Iris pigment epithelial cell (primary cell): ENCODE results near the gene AIF1L.
"Not testable (repeated sequence)": the region's sequence is repeated elsewhere in the genome, so short reads cannot be mapped to it uniquely, and the experiment has no call there.

Experiments used
- DNase-seq: peaks from one replicate; pipeline ENCODE4 v3.0.0-alpha.2; 2011; ENCODE audit warnings: low read depth

Gene AIF1L

DNA sequence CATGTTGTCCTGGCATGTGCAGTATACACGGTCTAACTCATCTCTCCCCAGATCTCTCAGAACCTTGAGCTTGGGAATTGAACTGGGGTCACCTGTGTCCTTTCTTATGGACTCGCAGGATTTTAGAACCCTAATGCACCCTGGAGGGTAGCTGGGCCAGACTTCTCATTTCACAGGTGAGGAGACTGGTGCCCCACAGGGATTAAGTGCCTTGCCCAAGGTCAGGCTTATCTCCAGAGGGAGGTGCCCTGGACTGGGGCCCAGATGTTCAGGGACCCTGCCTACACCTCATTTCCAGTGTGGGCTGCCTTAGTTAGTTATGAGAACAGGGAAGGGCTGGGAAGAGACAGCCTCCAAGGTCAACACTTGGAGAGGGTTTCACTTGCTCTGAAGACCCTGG lies 25.0 kb downstream of the AIF1L start:
- DNase-seq, result no peak

DNA sequence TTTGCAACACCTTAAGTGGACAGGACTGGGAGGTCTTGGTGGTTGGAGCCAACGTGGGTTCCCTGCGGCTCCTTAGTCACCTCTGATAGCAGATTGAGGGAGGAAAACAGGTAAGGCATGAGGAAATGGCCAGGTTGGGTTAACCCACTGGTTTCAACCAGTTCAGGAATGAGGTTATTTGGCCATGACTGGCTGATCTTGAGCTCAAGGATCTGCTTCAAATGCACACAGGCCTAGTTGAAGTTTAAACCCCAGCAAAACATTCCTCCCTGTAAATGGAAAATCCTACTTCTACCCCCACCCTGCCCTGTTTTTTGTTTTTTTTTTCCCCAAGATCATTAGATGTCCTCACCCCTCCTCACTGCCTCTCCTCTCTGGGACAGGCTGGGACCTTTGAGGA lies 25.8 kb downstream of the AIF1L start:
- DNase-seq, result no peak

DNA sequence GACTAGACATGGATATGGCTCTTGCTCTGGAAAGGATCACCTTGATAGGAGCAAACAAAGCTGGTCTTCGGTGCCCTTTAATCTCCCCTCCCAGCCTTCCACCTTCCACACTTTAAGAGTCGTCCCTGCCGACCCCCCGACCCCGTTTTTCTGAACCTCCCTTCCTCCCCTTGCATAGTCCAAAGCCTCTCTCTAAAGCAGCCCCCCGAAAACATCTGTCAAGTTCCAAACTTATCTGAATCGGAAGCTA lies 28.6 kb downstream of the AIF1L start:
- DNase-seq, result no peak

DNA sequence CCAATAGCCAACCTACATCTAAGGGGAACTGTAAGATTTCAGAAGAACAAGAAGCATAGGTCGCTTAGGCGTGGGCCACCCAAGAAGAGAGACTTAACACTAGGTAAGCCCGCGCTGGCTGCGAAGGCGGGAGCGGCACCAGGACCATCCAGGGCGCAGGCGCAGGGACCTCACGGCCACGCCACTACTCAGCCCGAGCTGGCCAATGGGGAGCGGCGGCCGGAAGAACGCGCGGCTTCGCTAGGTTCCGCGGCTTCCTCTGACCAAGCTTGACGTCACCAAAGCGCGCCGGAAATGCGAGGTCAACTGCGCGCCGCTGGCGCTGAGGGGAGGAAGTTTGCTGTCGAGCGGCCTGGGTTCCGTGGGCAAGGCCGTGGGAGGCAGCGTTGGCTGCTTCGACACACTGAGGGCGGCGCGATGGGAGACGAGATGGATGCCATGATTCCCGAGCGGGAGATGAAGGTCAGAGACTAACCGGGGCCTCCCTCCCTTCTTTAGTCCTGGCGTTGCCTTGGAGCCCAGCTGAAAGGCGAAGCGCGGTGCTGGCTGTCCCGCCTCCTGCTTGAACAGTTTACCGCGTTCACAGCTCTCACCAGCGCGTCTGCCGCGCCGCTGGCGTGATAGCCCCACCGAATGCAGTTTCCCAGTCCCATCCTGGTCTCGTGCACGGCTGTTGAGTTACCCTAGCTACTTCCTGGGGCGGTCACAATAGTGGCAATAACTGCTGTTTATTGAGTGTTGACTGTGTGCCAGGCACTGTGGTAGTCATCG lies 29.1 kb downstream of the AIF1L start, which contains the start of gene NUP214:
TSS of gene NUP214 (plus strand) at position 299 of the 771 bp plus-strand sequence. CDS start at position 418, 119 bp downstream.
- peak; percentile 98 for DNase-seq

DNA sequence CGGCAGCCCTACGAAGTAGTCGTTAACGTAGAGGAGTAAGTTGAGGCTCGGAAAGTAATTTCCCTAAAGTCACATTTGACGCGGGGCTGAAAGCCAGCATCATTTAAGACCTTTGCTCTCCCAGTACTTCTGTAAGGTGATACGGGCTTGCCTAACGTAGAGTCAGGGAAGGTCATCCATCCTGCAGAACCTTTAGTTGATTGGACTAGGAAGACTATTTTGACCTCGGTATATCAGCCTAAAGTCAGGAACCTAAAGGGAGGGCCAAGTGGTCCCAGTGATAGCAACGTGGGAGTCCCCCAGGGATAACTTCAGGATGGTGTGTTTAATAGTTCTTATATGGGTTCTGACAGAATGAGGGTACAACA lies 29.7 kb downstream of the AIF1L start:
- no peak for DNase-seq

DNA sequence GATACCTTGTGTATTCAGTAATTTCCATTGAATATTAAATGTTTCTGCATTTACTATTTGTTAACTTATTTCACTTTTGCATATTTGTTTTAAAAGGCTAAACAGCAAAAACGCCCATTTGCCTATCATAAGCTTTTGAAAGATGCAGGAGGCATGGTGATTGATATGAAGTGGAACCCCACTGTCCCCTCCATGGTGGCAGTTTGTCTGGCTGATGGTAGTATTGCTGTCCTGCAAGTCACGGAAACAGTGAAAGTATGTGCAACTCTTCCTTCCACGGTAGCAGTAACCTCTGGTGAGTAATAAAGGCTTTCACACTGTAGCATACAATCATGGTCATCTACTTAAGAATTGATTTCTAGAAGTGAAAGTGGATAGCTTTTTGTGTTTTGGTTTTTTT lies 32.9 kb downstream of the AIF1L start:
- no peak for DNase-seq

DNA sequence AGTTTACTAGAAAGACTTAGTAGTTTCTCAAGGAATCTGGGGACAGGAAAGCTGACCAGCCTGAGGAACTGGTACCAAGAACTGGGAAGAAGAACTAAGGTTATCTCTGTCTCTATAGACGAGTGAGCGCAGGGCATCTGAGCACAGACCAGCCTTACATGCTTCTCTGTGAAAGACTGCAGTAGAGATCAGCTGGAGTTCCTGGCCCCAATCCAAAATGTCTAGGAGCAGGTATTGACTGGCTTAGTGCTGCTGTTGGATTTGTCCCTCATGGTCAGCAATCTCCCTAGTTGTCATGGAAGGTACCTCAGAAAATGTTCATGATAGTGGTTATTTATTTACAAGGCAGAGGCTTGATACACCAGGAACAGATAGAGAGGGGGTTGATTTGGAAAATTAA lies 42.3 kb downstream of the AIF1L start:
- no peak for DNase-seq

DNA sequence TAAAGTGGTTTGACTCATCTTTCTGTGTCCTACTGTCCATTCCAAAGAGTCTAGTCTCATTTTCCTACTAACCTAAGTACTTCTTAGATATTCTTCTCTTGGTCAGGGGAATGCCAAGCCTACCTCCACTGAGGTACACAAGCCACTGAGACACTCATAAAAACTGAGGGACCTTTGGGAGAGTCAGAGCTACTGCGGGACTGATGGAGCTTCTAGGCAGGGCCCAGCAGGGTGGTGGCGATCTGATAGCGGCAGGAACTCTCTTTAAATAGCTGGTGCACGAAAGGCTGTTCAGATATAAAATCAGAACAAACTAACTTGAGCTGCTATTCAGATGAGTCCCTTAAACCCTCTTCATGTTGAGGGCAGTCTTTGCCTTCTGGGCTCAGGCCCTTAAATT lies 43.8 kb downstream of the AIF1L start:
- DNase-seq, result no peak

DNA sequence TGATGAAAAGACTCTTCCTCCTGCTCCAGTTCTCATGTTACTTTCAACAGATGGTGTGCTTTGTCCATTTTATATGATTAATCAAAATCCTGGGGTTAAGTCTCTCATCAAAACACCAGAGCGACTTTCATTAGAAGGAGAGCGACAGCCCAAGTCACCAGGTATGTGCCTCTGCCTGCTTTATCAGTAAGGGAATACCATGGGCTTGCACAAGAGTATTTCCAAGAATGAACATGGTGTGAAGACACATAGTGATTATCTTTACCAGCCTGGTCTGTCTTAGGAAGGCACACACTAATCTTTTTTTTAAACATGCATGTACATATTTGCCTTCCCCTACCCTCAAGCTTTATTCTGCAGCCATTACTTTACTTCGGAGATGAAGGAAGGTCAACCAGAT lies 44.2 kb downstream of the AIF1L start:
- DNase-seq, result no peak

DNA sequence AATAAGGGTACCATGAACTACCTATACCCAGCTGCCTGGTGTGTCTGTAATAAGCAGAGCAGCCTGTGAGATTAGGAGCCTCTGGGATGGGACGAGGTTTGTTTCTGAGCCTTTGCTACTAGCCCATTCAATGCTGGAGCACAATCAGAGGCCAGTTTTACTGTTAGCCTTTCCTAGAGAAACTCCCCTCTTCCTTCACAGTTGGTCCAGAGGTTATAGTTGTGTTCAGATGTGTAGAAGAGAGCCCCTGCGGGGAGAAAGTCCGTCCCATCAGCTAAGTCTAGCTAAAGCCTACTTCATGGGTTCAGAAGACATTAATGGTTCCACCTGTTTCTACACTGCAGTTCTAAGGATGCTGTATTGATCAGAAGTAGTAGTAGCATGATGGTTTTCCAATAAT lies 45.8 kb downstream of the AIF1L start:
- DNase-seq, result no peak

DNA sequence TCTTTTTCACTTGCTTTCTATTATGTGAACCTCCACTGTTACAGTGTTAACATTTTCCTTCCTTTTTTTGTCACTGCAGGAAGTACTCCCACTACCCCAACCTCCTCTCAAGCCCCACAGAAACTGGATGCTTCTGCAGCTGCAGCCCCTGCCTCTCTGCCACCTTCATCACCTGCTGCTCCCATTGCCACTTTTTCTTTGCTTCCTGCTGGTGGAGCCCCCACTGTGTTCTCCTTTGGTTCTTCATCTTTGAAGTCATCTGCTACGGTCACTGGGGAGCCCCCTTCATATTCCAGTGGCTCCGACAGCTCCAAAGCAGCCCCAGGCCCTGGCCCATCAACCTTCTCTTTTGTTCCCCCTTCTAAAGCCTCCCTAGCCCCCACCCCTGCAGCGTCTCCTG lies 47.9 kb downstream of the AIF1L start:
- DNase-seq, result no peak

DNA sequence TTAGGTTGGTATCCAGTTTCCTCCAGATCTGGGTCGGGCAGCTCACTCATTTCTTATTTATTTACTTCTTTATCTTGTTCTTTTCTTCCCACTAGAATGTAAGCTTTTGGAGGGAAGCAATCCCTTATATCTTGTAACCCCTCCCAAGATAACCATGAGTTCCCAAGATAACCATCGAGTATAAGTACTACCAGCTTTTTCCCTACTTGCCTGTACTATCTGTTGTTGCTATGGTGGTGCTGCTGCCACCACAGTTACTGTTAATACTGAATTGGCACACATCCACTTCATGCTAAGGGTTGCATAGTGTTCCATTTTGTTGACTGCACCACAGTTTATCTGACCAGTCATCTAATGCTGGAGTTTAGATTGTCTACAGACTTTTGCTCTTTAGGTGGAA lies 48.9 kb downstream of the AIF1L start:
- DNase-seq, result no peak

DNA sequence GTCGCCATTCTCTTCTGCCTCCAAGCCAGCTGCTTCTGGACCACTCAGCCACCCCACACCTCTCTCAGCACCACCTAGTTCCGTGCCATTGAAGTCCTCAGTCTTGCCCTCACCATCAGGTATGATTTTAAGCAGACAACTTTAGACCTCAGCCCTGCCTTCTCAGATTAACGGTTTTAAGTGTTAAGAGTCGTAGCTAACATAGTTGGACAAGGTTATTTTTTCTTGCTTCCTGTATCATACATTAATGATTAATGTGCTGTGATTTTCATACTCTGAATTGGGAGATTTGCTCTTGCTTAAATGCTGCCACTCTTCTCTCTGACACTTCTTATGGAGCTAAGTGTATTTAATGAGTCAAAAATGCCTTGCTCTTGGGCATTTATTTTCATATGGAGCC lies 49.9 kb downstream of the AIF1L start:
- no peak for DNase-seq

DNA sequence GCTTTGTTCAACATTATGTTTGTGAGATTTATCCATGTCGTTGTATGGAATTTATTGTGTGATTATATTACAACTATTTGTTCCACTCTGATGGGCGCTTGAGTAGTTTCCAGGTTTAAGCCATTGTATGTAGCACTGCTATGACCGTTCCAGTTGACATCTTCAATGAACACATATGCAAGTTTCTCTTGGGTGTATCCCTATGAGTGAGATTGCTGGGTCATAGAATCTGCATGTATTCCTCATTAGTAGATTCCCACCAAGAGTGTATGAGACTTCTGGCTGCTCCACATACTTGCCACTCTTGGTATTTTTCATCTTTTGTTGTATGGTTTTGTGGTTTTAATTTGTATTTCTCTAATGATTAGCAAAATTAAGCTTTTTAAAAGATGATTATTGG lies 51.9 kb downstream of the AIF1L start:
- no peak for DNase-seq

DNA sequence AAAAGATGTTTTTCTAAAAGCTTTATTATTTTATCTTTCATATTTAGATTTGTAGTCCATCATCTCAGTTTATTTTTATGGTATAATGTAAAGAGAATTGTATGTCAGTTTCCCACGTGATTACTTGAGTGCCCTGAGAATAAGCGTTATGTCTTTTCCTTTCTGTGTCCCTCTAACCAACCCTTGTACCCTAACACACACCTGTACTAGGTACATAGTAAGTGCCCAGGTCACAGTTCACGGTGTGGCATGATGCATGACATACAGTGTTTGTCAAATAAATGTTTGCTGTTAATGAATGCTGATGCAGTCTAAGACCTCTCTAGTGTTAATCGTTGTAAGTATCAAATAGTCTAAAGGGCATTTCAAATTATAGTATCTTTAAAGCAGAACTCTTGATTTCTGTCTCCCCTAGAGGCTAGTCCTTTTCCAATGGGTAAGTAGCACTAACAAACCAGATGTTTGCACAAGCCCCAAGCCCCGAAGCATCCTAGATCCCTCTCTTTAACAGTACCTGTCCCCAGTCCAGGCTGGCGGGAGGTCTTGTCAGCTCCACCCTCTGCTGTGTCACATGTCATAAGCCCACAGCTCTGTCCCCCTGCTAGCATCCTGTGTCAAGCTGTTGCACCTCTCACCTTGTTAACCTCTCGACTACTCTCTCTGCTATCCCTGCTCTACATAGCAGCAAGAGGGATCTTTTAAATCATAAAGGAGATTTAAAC lies 52.8 kb downstream of the AIF1L start:
- DNase-seq, result no peak

DNA sequence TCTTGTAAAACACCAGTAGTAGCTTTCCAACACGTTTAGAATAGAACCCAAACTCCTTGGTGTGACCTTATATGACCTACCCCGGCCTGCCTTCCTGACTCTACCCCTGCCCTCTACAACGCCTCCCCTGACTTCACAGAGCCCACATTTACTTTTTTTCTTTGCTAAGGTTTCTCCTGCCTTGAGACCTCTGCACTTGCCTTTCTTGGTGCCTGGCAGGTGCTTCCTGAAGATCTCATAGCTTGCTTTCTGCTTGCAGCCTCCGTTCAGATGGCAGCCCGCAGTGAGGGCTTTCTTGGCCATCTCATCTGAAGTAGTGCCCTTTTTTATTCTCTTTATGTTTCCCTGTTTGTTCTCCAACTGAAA lies 53.3 kb downstream of the AIF1L start:
- DNase-seq, result no peak

DNA sequence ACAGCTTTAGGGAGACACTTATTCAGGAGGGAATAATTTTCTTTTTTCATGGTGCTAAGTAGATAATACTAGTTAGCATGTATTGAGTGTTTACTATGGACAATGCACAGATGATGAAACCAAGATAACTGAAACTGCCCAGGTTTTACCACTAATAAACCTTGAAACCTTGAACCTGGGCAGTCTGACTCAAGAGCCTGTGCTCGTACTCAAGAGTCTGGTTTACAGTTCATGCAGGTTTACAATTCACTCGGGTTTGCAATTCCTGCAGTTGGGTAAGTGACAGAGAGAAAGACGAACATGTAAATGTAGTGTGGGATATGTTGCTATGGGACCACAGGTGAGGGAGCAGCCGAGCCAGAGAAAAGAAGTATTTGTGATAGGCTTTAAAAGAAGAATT lies 57.3 kb downstream of the AIF1L start:
- DNase-seq, result no peak

DNA sequence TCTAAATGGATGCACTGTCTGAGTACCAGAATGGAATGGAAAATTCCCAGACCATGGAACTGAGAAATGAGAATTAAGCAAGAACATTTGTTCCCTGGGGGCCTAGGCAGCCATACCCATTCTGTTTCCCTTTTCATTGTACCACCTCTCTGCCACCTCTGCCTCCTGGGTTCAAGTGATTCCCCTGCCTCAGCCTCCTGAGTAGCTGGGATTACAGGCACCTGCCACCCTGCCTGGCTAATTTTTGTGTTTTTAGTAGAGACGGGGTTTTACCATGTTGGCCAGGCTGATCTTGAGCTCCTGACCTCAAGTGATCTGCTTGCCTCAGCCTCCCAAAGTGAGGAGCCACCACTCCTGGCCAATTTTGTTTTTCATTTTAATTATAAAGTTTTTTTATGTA lies 62.3 kb downstream of the AIF1L start:
- not testable (repeated sequence) for DNase-seq

DNA sequence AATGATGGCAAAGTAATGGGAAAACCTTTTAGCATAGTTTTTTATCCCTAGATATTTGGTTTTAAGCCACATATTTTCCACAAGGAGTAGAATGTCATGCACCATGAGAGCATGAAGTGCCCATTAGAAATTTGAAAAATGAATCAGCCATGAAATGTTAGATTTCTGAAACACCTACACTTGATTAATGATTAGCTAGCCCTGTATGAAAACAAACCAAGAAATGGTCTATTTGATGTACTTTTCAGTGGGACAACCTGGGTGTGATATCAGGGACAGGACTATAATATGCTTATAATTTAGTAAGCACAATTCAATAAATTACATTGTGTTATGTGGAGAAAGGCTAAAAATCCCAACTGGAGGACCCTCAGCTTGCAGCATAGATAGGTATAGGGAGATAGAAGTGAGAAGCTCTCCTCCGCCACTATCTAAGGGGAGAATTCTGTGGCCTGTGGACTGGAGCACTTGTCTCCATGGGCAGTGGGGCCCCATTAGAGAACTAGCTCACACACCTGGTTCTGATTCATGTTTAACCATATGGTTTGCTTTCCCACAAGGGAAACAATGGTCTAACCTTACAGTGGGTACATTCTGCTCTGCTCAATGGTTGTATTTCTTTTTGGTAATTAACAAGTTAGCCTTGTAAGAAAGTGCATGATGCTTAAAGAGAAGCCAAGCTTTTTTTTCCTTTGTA lies 64.2 kb downstream of the AIF1L start:
- no peak for DNase-seq

DNA sequence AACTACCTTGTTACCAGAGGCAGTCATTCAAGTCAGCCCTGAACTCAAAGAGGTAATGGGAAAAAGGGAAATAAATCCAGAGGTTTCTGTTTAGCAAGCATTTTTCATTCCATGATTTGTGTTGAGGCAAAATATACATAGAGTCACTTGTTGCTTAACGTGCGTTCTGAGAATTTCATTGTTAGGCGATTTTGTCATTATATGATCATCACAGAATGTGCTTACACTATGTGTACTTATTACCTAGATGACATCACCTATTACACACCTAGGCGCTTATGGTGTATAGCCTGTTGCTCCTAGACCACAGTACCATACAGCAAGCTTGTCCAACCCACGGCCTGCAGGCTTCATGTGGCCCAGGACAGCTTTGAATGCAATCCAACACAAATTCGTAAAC lies 65.3 kb downstream of the AIF1L start:
- DNase-seq, result no peak

DNA sequence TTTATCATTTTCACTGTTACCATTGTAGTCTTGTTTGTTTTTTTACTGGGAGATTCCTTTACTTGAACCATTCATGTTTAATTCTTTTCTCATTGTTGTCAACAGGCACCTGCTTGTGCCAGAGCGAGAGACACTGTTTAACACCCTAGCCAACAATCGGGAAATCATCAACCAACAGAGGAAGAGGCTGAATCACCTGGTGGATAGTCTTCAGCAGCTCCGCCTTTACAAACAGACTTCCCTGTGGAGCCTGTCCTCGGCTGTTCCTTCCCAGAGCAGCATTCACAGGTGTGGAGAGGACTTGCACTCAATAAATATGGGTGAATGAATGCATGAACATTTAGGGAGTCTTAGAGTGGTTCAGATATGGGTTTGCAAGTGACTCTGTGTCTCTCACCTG lies 66.6 kb downstream of the AIF1L start:
- DNase-seq, result no peak

DNA sequence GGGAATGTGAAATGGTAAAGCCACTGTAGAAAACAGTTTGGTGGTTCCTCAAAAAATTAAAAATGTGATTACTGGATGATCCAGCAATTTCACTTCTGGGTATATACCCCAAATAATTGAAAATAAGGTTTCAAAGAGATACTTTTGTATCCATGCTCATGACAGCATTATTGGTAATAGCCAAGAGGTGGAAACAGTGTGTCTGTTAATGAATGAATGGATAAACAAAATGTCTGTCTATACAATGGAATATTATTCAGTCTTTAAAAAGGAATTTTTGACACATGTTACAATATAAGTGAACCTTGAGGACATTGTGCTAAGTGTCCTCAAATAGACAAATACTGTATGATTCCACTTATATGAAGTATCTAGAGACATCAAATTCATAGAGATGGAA lies 69.2 kb downstream of the AIF1L start:
- no peak for DNase-seq

DNA sequence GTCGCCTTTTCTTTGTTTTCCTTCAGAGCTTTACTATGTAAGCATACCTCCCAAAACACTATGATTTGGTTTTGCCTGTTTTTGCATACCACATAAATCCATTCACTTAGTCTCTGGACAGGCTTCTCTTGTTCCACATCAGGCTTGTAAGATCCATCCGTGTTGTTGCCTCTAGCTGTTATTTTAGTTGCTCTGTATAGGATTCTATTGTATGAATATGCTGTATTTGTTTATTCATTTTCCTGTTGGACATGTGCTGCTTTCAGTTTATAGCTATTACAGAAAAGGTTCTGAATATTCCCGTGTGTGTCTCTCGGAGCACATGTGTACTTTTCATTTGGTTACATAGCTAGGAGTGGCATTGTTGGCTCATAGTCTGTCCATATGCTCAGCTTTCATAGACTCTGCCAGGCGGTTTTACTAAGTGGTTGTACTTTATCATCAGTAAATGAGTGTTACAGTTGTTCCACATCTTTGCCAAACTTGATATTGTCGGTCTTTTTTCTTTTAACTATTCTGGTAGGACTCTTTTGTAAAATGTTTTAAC lies 70.9 kb downstream of the AIF1L start:
- no peak for DNase-seq
